Measurements from ENCODE around the gene CAMK2A.

Gene CAMK2A

GRCh38 chr5:150289551-150290390, at the start of gene CAMK2A:
Gene CAMK2A, minus strand, starts transcription at chr5:150289773. Its CDS starts 148 bp downstream, at chr5:150289625.
- DNase-seq: no peak

GRCh38 chr5:150339165-150339564, 49.6 kb upstream of the CAMK2A start:
- DNase-seq: no peak

GRCh38 chr5:150338546-150338945, 49.0 kb upstream of the CAMK2A start:
- no peak for DNase-seq

- DNase-seq: no peak
Observed at GRCh38 chr5:150335778-150336177, 46.2 kb upstream of the CAMK2A start.

GRCh38 chr5:150333400-150333799, 43.8 kb upstream of the CAMK2A start:
- DNase-seq: no peak

- DNase-seq: no peak
Observed at GRCh38 chr5:150329881-150330876, 40.6 kb upstream of the CAMK2A start.

GRCh38 chr5:150329038-150329437, 39.5 kb upstream of the CAMK2A start:
- DNase-seq: no peak

GRCh38 chr5:150328515-150328914, 38.9 kb upstream of the CAMK2A start:
- DNase-seq: no peak

GRCh38 chr5:150327139-150327538, 37.6 kb upstream of the CAMK2A start:
- DNase-seq: no peak

GRCh38 chr5:150326707-150327106, 37.1 kb upstream of the CAMK2A start:
- no peak for DNase-seq

- no peak for DNase-seq
Observed at GRCh38 chr5:150325426-150325825, 35.9 kb upstream of the CAMK2A start.

GRCh38 chr5:150323819-150324218, 34.2 kb upstream of the CAMK2A start:
- no peak for DNase-seq

- no peak for DNase-seq
Observed at GRCh38 chr5:150323092-150323491, 33.5 kb upstream of the CAMK2A start.

GRCh38 chr5:150322202-150322601, 32.6 kb upstream of the CAMK2A start:
- no peak for DNase-seq

- DNase-seq: no peak
Observed at GRCh38 chr5:150321784-150322183, 32.2 kb upstream of the CAMK2A start.

- DNase-seq: no peak
Observed at GRCh38 chr5:150321211-150321610, 31.6 kb upstream of the CAMK2A start.

GRCh38 chr5:150320044-150320613, 30.6 kb upstream of the CAMK2A start:
- DNase-seq: no peak

GRCh38 chr5:150319484-150319790, 29.9 kb upstream of the CAMK2A start:
- no peak for DNase-seq

- DNase-seq: no peak
Observed at GRCh38 chr5:150318613-150319483, 29.3 kb upstream of the CAMK2A start.

- no peak for DNase-seq
Observed at GRCh38 chr5:150317048-150318003, 27.8 kb upstream of the CAMK2A start.

GRCh38 chr5:150316320-150316719, 26.7 kb upstream of the CAMK2A start:
- DNase-seq: no peak
